GM18519 (cell line): ENCODE results near the gene RAB35.

Experiments used
- ATAC-seq: cut with Tn5 transposase; IDR thresholded peaks from one replicate; pipeline ENCODE4 v1.9.1; 2021; ENCODE audit warnings: mild to moderate bottlenecking, moderate library complexity; ENCODE audit not compliant: unreplicated experiment, low FRiP score

The RAB35 gene

DNA sequence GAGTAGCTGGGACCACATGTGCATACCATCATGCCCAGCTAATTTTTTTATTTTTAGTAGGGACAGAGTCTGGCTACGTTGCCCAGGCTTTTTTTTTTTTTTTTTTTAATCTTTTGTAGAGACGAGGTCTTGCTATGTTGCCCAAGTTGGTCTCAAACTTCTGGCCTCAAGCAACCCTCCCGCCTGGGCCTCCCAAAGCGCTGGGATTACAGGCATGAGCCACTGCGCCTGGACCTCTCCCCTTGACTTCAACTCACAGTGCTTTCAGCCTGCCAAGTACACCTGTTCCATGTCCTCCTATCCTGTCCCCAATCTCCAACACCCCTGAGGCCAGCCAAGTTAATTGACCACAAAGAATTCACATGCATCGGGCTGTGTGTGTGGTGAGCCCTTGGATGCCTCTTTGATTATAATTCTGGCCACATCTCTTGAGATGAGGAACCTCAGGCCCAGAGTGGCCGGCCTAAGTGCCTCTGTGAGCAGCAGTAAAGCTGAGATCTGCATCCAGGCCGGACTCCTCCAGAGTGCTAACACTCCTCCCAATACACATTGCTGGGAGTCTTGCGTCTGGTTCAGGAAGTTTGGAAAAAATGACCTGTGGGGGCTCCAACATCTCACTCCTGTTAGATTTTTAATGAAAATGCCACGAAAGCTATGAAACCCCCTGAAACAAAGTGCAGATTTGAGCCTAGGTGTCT lies 6.8 kb downstream of the RAB35 start:
- ATAC-seq, result no peak

GRCh38 chr12:120106151-120106550 lies 10.4 kb downstream of the RAB35 start:
- ATAC-seq, result no peak

DNA sequence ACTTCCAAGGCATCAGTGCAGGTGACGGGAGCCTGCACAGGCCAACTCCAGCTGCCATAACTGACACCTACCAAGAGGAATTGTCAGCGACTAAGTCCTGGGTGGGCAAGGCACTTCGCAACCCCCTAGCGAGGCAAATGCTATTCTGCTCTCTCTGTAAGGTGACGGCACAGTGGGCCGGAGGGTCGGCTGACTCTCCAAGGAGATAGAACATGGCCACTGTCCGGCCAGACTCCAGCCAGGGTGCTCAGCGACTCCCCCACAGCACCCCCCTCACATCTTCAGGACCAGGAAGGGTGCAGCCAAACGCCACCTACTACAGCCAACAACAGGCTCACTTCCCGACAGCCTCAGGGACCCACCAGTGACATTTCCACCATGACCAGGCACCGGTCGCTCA lies 13.2 kb downstream of the RAB35 start:
- ATAC-seq, result no peak

- no peak for ATAC-seq
These were observed 13.6 kb downstream of the RAB35 start for GRCh38 chr12:120103044-120103338.

GRCh38 chr12:120102189-120103043 lies 14.1 kb downstream of the RAB35 start:
- ATAC-seq, result no peak

- no peak for ATAC-seq
These were observed 14.9 kb downstream of the RAB35 start for GRCh38 chr12:120101617-120102016.

DNA sequence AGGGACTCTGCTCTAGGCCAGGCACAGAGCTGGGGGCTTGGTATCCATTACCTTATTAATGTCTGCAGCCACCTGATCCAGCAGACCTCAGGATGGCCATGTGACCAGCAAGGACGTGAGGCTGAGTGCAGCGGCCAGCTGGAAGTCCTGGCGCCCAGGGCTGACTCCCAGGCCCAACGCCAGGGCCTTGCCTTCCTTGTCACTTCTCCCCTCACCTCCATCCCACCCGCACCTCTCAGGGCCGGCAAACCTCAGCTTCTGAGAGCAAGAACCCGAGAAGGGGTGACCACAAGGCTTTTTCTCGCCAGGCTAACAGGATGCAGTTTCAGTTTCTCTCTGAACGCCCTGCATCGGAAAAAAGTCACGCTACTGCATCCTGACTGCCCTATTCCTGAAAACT lies 15.4 kb downstream of the RAB35 start:
- no peak for ATAC-seq

DNA sequence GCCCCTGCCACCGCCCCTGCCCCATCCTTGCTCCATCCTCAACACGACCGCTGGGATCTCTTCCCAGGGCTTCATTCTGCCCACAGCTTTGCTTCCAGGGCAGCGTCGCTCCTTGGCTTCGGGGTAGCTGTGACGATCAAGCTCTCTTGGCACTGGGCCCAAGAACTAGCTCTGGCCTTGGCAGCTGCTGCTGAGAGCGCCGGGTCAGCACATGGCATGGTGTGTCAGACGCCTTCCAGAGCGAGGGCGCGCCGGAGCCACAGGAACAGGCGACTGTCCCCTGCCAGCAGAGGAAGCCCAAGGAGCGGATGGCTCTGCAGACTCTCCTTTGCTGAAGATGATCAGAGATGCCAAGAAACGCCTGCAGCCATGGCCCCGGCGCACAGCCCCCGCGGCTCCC lies 15.9 kb downstream of the RAB35 start:
- no peak for ATAC-seq

- no peak for ATAC-seq
These were observed 16.8 kb downstream of the RAB35 start for GRCh38 chr12:120099738-120100137.

- no peak for ATAC-seq
These were observed 17.6 kb downstream of the RAB35 start for GRCh38 chr12:120098756-120099470.

DNA sequence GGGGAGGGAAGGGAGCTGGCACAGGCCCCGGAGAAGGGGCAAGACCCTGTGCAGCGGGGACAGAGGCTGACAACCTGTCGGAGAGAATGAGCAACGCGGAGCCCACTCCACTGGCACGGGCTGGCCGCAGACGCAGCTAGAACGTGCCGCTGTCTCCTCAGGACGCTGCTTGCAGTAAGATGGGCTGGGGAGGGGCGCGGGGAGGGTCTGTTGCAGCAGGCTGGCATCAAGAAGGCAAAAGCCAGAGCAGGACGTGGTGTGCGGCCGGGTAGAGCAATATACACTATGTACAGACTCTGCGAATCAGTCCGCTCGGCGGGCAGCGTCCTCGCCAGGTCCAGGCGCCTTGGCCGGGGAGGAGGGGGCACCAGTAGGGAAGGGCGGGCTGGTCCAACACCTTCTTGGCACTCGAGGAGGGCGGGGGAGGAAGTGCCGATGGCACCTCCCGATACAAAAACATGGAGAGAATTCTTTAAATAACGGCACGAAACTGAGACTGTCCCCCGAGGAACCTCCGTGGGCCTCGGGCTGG lies 19.8 kb downstream of the RAB35 start:
- ATAC-seq, result no peak

DNA sequence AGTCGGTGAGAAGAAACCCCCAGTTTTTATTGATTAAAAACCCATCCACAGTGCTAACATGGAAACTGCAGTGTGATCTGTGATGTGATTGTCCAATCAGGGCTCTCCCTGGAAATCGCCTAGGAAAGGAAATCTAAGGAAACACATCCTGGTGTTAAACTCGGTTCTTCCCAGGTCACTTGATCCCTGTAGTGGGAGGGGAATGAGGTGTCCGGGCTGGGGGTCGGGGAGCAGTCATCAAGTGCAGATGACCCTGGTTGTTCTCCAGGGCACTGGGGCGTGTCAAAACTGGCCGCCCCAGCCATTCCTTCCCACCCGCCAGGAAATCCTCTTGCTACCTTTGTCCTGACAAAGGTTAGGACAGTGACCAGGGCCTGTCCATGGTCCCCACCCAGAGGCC lies 20.8 kb downstream of the RAB35 start:
- no peak for ATAC-seq

DNA sequence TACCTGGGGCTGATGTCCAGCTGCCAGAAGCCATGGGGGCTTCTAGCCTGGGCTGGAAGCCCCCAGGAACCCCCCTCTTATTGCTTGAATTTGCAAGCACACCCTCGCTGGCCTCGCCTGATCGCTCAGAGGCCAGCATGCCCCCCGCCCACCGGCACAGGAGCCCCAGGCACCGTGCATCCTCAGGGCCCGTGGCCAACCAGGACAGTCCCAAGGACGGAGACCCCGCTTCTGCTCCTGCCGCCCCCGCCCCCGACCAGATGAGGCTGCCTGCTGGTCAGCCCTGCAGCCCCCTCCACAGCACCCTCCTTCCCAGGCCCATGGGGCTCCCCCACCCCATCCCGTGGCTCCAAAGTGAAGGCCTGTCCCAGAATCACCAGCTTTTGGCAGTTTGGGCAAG lies 21.2 kb downstream of the RAB35 start:
- ATAC-seq, result no peak

DNA sequence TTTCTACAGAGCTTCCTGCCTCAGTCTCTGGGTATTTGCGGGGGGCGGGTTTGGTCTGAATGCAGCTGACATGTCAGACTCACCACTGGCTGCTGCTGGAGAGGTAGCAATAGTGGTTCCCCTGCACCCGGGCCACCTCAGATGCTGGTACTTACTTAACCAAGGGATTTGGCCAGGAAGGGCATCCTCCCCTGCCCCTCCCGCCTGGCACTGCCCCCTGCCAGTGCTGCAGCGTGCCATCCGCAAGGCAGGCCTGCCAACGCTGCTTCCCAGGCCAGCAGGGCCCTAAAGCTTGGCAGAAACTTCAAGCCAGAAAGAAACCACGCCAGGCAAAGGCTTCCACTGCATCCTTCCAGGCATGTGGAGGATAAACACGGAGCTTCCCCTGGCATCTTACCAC lies 22.1 kb downstream of the RAB35 start:
- ATAC-seq, result no peak

DNA sequence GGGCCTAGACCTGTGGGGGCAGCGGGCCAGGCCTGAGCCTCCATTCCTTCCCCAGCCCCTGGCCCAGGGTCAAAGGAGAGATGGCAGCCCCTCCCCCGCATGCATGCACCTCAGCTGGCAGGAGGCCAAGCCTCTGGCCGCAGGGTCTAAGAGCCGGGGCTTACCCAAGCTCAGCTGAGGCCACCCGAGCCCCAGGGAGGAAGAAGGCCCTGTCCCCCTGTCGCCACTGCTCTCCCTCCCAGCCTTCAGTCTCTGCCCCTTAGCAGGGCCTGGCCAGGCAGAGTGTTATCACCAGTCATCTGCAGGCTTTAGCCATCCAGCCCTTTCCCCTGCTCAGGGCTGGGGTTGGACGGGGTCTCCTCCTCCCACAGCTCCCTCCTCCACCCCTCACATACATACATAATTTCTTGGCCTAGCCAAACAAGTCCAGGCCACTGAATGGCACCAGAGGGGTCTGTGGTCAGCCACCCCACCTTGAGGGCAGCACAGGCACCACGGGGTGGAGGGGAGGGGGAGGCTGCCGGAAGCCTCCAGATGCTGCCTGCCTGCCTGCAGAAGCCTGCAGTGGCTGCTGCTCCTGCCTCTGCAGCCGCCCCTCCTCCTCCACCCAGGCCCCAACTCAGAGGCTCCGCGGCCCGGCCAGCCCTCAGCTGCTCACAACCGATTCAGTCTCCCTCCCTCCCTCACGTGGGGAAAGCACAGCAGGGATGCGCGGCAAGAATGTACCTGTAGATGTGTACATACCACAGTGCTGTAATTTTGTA lies 22.8 kb downstream of the RAB35 start:
- no peak for ATAC-seq

GRCh38 chr12:120093336-120093591 lies 23.3 kb downstream of the RAB35 start:
- ATAC-seq, result no peak

DNA sequence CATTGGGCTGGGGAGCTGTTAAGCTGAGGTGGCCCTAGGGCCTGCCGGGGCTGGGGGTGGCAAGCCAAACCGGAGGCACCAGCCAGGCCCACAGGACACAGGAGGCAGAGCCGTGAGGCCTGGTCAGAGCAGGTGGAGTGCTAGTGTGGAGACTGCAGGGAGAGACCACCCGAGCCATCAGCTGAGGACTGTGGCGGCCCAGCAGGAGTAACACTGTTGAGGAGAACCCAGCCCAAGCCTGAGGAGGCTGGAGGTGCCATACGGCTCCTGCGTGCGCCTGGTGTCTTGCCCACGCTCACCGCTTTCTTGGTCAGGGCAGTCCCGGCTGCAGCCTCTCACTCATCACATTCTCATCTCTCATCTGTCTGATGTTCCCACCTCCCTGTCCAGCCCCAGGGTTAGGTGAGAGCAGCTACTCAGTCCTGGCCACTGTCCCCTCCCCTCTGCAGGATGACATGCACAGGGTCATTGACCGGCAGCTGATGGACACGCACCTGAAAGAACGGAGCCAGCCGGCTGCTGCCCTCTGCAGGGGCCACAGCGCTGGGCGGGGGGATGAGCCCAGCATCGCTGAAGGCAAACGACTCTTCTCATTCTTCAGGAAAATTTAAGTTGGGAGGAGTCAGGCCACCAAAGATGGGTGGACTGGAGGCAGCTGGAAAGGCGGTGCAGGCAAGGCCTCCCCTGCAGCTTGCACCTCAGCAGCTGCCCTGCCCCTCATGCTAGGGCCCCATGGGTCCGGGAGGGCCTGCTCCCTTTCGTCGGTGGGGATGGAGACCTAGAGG lies 23.8 kb downstream of the RAB35 start:
- ATAC-seq, result no peak

DNA sequence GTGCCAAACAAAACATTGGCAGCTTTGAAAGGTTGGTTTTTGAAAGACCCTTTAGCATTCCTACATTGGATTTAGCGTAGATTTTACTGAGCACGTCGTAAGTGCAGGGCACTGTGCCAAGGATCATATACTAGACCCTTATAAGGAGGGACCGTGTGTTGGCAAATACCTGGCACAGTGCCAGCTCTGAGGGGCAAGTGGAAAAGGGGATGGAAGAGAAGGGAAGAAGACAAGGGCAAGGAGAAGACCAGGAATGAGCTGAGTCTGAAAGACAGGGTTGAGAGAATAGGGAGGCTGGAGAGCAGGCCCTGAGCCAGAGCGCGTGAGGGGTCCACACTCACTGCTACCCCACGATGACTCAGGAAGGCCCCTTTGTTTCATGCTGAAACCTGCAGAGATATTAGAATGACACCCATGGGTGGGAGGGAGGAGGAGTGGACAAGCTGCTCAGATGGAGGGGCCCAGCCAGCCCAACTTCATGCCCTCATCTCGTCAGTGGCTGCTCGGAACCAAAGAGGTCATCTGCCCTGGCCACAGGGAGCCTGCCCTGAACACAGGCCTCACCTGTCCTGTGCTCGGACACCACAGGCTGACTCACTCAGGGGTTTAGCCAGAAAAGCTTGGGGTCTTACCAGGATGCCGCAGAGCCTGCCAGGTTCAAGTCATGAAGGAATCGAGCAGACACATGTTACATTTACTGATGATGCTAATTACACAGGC lies 25.0 kb downstream of the RAB35 start:
- ATAC-seq, result no peak

- ATAC-seq, result no peak
These were observed 25.8 kb downstream of the RAB35 start for GRCh38 chr12:120090626-120091295.
